Inflammatory macrophage (primary cell): ENCODE measurements around the gene SMCO2.

Experiments
- DNase-seq, 2 donors: peaks; one replicate each; pipeline ENCODE4 v3.0.0-alpha.2; 2020 to 2022
- total RNA-seq, 18 experiments: gene quantifications; one replicate each; lab custom pipeline; 2026; ENCODE audit warnings: mixed read lengths in 6 of 18, inconsistent platforms in 2 of 18; lab: John Stamatoyannopoulos, UW

SMCO2 gene
- 0 to 0.25 (median 0.09) reads per million in 18 experiments for total RNA-seq

DNA sequence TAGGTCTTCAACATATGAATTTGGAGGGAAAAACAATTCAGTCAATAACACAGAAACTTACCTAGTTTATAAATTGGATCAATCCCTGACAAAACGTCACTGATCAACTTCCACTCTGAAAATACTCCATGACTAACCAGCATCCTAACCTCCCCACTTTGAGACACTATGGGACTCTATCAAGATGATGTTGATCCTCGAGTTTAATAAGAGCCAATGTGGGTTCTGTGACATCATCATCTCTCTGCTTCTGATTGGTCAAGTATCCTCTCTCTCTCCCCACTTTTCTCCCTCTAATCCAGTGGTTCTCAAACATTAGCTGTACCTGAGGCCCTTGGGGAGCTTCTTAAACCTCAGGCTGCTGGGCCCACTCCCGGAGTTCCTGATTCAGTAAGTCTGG, at the start of gene SMCO2:
Gene SMCO2, plus strand, starts transcription at position 301 of the 400 bp plus-strand sequence. CDS start 23,896 bp downstream, outside the sequence.
- no peak for DNase-seq

DNA sequence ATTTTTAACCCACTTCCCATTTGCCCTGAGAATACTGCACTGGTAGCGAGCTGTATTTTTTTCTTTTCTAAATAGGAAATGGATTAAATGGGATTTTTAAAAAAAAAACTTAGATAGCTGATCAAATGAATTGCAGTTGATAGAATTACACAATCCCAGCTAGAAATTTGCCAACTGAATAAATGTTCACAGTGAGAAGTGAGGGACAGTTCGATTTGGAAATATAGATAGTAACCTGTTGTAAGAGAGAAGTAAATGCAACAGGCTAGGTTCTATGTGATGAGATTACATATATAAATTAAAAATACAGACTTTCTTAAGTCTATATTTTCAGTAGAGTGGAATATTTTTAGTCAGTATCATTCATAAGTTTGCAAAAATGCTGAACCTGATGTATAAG, 48.1 kb upstream of the SMCO2 start:
- DNase-seq, result no peak

DNA sequence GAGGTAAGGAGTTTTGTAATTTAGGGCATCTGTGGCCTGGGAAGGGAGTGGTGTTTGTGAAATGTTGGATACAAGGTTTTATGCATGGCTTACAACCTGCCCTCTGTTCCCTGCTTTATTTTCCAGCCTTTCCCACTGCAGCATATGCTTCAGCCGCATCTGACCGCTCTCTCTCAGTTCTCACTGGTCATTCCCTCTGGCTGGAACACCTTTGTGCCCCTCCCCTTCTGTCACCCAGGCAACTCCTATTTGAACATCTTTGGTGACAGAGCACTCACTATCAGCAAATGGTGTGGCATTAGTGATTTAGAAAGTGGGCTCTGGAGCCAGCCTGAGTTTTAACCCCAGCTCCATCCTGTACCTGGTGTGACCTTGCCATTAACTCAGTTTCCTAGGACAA, 47.5 kb upstream of the SMCO2 start:
- no peak for DNase-seq

DNA sequence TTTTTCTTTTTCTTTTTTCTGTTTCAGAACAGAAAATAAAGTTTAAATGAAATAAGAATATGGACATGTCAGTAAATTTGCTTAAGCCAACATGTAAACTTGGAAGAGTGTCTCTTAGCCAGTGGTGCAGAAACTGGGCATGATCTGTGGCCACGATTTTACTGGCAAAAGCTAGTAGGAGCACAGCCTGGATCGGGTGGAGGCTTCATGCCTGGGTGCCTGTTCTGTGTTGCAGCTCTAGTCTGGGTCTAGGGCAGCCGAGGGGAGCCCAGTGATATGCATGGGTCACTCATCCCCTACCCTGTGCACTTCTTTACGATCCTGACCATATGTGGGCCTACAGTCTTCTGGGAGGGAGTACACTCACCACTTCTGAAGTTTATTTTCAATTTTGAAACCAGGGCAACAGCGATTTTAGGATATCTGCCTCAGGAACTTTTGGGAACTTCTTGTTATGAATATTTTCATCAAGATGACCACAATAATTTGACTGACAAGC, 45.6 kb upstream of the SMCO2 start:
- no peak for DNase-seq

DNA sequence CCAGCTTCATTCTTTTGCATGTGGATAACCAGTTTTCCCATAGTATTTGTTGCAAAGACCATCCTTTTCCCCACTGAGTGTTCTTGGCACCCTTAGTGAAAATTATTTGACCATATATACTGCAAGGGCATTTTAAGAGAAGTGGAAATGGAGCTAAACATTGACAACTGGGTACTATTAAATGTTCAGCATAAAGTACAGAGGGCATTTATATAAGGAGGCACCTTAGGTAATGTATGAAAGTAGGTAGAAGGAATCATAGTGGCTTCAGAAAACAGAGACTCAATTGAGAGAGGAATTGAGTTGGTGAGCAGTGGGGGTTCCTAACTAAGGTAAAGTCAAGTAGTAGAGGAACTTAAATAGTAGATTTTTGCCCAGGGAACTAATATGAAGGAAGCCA, 34.5 kb upstream of the SMCO2 start:
- no peak for DNase-seq

DNA sequence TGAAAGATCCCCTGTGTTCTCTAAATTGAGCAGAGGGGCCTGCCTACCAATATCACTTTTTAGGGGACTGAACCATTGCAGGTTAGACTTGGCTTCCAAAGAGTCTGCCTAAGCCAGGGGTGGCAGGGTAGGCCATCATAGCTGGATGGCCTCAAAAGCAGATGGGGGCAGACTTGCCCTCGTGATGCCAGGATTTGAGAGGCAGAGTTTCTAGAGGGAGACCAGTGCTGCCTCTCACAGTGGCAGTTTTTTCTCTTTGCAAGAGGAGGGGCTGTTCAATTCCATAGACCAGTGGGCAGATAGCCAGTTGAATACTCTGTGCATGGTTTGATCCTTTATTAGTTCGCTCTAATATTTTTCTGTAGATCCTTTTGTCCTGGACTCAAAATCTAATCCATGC, 23.8 kb upstream of the SMCO2 start:
- DNase-seq, result no peak

DNA sequence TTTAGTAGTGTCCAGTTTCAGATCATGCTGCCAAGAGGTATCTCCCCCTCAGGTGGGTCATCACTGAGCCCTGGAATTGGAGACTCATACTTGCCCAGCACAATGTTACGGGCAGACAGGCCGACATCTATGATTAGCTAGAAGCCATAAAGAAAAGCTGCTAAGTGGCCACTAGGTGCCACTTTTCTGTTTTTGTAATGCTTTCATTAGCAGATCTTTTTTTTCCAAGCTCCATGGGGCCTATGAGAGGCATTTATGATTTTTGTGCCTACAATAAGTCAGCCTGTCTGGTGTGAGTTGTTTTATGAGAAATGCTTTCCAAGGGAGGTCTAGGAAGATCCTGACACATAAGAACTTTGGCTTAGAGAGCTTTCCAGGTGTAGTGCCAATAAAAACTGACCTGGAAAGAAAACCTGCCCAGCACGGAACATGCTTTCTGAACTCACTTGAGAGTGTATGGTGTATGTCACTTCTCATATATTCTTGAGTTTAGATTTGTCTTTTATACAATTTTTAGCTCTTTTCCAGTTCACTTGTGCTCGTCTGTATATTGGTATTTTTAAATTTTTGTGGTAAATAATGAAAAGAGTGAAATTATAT, 21.8 kb upstream of the SMCO2 start:
- DNase-seq, result peak; percentile 38 to 56

DNA sequence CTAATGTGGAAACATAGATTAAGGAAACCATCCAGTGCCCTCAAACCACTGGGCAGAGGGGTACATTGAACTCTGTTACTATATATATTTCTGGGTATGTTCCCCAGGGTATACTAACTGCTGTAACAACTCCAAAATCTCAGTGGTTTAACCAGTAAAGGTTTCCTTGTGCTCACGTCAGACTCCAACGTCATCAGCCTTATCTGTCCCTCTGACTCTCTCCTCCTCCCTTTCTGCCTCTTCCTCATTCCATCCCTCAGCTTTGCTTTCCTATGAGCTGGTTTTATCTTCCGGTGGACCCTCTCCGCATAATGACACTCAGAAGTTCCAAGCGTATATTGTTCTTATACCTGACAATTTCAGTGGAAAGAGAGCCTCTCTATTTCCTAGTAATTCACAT, 21.2 kb upstream of the SMCO2 start:
- no peak for DNase-seq

DNA sequence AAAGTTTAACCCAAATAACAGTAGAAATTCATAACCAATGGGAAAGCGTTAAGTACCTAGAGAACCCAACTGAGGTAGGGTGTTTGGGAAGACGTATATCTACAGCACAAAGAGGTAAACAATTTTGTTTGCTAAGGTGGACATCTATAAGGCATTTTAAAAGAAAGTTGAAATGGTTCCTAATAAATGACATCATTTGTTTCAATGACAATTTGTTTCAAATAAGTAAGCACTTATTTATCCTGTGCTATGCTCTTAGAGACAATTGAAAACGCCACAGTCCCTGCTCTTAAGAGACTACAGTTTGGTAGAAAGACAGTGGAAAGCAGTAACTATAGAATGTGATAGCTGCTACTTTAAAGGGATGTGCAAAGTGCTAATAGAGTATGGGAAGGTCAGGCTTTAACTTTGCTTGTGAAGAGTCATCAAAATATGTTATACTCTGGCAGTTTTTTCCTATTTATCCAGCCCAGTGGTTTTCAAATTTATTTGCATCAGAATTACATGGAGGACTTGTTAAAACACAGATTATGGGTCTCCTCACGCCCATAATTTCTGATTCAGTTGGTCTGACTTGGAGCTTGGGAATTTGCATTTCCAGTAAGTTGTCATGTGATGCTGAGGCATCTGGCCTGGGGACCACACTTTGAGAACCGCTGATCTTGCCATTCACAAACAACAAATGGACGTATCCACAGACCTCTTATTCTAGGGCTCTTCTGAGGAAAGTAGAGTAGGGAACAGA, 19.6 kb upstream of the SMCO2 start:
- DNase-seq, result no peak

DNA sequence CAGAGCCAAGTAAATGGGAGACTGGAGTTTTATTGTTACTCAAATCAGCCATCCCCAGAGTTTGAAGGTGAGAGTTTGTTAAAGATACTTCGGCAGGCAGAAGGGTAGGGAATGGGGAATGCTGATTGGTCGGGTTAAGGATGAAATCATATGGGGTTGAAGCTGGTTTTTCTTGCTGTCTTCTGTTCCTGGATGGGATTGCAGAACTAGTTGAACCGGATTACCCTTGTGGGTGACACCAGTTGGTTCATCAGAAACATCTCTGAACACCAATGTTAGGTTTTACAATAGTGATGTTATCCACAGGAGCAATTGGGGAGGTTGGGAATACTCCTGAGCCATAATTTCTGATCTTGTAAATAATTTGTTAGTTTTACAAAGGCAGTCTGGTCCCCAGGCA, 18.7 kb upstream of the SMCO2 start:
- no peak for DNase-seq

DNA sequence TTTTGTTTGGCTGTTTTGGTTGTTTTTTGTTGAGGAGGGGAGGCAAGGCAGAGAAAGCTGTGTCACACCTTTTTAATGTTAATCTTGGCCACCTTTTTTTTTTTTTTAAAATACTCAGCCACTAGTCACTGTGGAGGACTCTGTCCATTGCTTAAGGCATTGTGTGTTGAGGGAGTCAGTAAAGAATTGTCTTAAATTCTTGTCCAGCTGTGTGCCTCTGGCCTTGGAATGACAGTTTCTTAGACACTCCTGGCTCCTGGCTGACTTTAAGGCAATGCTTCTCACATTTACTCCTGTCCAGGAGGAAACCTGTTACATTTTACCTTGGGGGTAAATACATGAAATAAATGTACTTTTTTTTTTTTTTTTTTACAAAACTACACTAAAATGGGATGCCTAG, 18.1 kb upstream of the SMCO2 start:
- DNase-seq, result no peak

DNA sequence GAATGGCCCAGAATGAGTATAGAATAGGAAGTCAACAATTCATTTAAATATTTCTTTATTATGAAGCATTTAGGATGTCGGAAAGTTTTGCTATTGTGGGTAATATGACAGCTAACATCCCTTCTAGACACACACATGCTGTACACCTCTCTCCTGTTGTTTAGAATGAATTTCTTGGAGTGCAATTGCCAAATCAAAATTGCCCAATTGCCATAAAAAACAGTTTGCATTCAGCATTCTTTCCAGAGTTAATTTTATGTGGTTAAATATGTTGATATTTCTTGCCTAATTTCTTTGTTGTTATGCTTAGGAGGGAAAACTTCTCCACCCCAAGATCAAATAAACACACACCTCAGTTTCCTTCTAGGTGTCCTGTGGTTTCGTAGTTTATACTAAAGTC, 16.9 kb upstream of the SMCO2 start:
- DNase-seq, result no peak

DNA sequence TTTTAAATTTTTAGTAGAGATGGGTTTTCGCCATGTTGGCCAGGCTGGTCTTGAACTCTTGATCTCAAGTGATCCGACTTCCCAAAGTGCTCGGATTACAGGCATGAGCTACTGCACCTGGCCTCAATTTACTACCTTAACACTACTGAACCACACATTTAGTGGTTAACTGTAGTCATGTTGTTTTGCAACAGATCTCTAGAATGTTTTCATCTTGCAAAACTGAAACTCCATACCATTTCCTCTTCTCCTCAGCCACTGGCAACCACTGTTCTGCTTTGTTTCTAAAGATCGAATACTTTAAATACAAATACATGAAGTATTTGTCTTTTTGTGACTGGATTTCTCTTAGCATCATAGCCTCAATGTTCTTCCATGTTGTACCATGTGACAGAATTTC, 15.4 kb upstream of the SMCO2 start:
- DNase-seq, result peak; percentile 59 to 74

DNA sequence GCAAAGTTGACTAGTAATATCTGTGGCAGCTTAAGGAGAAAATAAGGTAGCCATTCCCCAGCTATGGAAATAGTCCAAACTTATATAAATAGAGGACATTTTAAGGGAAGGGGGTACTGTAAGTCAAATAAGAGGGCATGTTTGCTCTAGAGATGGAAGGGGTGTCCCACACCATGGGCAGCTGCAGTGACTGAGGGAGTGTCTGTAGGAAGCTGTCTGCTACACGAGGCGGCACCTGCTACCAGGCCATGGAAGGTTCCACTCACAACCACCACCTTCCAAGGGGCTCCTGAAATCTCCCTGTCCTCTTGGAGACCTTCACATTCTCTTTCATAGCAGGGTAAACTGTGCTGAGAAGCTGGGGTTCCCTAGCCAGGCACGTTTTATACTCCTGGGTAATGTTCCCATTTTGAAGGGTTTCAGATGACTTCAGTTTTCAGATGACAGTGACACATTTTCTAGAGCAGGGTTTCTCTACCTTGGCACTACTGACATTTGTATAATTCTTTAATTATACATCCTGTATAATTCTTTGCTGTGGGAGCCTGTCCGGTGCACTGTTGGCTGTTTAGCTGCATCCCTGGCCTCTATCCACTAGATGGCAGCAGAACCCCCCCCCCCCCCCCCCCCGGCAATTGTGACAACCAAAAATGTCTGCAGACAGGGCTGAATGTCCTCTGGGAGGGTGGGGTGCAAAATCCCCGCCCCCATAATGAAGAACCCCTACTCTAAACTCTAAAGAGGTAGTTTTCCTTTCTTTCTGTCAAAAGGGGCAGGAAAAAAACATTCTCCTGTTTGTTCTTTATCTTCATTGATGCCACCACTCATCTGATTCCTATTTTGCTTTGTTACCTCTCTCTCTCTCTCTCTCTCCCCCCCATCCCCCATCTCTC, 11.6 kb upstream of the SMCO2 start:
- DNase-seq, result peak; percentile 9 to 24

DNA sequence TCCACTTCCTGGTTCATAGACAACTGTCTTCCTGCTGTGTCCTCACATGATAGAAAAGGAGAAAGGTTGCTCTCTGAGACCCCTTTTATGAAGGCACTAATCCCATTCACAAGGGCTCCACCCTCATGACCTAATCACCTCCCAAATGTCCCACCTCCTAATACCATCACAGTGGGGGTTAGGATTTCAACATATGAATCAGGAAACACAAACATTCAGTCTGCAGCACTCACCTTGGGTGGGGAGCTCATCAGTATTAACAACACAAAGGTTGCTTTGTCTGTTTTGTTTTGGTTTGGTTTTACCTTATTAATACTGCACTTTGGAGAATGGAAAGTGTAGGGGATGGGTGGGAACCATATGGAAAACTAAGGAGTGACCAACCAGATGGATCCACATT, 10.5 kb upstream of the SMCO2 start:
- DNase-seq, result no peak

DNA sequence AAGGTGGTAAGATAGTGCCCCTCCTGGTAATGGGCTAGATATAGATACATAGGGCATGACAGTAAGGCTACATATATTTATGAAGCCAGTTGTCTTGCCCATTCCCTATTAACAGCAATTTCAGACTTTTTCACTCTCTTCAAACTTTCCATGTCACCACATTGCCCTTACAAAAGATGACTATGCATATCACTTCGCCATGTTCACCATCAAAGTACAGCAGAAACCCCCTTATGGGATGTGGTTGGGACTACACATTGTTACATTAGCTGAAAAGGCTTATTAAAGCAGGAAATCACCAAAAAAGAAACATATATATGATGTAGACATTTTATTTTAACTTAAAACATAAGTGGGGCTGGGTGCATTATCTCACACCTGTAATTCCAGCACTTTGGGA, 9.8 kb upstream of the SMCO2 start:
- no peak for DNase-seq

DNA sequence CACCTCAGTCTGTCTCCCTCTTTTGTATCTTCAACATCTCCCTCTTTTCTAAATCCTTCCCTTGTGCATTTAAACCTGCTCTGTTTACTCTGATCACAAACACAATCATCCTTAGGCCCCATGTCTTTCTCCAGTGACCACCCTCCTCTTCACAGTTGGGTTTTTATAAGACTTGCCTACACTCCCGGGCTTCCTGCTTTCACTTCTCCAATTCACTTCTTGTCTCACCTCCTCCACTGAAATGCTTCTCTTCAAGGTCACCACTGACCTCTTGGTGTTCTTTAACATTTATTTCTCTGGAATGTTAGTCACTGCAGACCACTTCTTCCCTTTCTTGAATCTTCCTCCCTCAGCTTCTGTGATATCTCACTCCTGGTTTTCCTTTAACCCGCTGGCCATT, 8.7 kb upstream of the SMCO2 start:
- peak; percentile 69 to 72 for DNase-seq

DNA sequence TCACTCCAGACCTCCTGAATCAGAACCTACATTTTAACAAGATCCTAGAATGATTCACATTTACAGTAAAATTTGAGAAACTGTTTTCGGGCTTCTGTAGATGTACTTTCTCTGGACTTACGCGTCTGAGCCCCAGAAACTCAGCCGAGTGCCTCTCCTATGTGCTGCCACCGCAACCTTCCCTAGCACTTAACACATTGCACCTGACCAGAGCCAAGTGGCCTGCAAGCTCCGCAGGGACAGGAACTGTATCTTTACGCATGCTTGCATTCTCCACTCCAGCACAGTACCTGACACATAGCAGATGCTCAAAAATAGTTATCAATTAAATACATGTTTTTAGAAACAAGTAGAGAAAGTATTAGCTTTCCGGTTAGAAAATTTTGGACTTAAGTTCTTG, 1.2 kb downstream of the SMCO2 start:
- no peak for DNase-seq

DNA sequence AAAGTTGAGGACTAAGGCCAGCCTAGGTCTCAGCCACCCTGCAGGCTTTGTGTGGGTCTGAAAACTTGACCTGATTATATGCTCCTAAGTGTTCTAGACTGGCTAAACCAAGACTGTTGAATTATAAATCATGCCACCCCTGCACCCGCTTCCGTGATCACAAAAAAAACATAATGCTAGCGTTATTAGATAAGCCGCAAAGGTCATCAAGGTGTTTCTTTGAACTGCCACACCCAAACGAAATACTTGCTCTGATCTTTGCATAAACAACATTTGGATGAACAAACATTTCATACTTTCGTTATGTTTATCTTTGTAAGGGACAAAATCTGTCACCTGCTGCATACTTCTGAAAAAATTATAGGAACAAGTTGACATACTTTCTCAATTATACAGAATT, 2.5 kb downstream of the SMCO2 start:
- no peak for DNase-seq

DNA sequence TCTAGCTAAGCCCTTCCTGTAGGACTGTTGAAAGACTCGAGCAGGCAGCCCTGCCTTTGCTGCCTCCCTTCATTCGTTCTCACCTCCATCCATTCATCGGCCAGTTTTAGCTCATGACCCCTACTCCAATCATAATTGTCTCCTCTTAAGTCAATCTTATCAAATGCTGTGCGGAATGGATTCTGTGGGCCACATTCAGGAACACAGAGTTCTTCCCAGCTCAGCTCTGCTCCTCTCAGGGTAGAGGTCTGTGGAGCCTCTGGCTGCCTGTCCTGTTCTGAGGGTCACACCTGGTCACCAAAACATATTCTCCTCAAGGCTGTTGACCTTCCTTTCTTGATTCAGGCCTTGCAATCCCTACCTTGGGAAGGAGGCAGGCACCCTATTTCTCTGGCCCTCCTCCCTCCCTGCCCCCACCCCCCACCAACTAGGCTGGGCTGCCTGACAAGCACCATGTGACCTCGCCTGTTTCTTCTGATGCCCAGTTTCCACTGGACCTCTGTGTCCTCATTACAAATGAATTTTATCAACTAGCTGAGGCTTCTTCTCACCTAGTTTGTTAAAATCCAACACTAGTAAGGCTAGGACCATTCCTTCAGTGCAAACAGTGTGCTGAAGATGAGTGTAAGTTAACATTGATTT, 3.5 kb downstream of the SMCO2 start:
- no peak for DNase-seq

DNA sequence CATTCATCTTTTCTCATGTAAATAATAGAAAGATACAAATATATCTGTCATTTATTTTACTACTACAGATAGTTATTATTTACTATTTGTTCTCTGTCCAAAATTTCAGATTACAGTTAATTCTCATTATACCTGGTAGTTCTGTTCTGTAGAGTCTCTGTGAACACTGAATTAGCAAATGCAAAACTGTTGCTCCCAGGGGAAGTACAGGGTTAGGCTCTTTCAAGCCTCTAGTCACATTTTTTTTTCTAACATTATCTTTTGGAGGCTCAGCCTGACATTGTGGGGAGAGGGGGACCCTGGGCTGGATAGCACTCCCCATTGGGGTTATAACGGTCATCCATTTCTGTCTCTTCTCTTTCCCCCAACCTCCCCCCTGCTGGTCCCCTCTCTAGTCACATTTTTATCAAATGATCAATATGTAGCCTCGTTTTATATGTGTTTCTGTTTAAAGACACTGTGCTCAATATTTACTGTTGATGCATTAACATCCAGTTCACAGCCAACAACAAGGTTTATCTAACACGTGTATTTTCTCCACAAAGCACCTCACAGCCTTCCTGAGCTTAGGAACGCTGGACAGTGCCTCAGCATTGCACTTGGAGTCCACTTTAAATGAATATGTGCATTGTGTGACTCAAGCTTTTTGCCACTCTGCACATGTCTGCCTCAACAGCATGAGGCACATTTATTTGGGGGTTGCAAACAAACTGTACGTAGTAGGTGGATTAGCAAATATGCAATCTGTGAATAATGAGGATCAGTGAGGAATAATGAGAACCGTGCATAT, 4.7 kb downstream of the SMCO2 start:
- no peak for DNase-seq

DNA sequence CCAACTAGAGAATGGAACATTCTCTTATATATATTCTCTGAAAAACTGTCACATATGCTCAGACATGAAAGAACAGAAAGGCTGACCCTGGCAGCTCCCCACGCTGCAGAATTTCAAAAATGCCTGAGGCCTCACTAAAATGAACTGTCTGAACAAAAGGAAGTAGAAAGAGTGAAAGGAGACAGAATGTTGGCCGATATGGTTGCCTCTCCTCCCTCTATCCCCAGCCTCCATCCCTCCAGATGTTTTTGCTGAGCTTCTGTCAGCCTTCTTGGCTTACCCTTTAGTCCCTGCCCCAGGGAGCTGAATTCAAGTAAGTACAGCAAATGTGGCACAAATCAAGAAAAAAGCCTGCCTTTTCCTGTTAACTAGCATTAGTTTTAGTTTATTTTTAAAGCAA, 6.9 kb downstream of the SMCO2 start:
- DNase-seq, result no peak
